NOMO-1 treated with DMSO at 0.1 percent for 48 hours (cell line): ENCODE results near the gene OLFM1.
"Not testable (repeated sequence)": the region's sequence is repeated elsewhere in the genome, so short reads cannot be mapped to it uniquely, and the experiment has no call there.

Experiments used
- DNase-seq: peaks from one replicate; lab custom pipeline; 2025; ENCODE audit not compliant: unreplicated experiment; lab: John Stamatoyannopoulos, UW

OLFM1 gene

DNA sequence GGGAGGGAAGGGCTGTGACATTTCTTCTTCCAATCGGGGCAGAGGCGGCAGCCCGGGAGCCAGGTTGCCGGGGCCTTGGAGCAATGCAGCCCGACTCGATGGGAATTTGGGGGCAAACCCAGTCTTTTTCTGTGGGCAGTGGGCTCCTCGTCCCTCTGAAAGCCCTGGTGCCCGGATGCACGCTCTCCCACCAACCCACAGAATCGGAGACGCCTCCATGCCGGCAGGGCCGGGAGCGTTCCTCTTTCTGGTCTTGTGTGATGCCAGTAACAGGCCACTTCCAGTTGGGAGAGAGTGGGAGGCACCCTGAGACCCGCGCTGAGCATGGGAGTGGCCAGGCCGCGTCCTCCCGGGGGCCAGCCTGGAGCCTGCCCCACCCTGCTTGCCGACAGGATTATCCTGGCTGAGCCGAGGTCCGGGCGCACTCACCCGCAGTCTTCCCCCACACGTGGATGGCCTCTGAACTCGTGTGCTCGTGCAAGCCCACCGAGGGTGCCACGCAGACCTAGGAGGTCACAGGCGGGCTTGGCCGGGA lies 17.8 kb downstream of the OLFM1 start:
- DNase-seq, result no peak

DNA sequence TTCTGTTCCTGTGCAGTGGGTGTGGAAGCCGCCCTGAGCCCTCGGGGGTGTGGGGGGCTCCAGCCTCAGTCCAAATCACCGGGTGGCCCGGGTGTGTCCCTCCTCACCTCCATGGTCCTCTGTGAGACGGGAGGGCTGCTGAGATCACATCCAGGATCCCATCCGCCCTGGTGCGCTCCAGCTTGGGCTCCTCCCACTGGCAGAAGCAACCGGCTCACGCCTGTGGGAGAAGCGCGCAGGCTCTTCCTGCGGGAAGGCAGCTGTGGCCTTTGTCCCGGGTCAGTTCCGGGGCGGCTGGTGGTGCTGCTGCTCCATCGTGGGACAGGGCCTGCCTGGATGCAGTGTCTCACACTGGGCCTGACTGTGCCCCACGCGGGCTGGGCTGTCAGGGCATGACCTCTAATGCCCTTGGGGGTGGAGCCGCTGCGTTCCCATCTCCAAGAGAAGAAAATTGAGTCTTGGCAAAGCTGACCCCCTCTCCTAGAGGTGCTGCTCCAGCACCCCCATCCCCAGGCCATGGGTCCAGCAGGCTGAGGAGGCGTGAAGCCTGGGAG lies 18.5 kb downstream of the OLFM1 start:
- no peak for DNase-seq

DNA sequence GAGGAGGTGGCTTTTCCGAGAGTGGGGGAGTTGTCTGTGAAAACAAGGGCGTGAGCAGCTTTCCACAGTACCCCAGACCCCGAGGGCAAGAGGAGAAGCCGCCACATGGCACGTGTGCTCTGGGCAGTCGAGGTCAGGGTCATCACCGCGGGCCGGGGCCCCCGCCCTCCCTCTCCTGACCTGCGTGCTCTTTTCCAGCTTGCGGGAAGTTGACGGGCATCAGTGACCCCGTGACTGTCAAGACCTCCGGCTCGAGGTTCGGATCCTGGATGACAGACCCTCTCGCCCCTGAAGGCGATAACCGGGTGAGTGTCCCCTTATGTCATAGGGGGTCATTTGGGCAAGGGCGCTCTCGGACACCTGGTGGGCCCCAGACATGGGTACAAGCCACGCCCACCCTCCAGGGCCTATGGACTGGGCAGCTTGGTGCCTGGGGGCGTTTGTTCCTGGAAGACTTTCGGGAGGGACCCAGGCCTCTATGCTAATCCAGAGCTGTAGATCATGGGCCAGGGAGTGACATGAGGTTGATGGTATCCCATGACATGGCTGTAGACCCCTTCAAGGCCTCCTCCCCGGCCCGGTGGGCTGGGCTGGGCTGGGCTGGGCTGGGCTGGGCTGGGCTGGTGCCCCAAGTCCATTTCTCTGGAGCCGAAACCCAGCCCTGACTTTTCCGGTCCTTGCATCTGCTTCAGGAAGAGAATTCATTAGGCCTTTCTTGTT lies 19.2 kb downstream of the OLFM1 start:
- DNase-seq, result no peak

DNA sequence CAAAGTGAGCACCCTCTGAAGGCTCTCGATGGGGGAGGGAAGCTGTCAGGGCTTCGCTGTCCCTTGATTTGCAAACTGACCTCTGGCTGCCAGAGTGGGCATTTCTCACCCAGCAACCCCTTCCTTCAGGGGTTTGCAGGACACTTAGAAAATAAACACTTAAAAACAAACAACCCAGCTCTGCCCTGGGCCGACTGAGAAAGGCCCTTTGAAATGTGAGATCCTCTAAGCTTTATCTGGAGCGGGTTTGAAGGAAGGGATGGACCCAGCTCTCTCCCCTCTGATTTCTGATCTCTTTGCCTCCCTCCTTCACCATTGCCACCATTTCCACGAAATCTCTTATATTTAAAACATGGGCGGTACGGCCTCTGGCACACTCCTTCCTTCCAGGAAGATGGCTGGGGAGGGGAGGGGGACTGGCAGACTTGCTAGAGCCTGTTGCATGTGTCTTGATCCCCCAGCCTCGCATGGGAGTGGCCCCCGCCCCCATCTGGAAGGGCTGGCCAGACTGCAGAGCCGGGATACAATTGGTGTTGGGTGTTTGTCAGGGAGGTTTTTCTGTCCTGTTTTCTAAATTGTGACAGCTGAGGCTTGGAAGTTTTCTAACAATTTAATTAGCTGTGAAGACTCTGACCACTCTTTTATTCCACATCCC lies 20.2 kb downstream of the OLFM1 start:
- DNase-seq, result no peak

DNA sequence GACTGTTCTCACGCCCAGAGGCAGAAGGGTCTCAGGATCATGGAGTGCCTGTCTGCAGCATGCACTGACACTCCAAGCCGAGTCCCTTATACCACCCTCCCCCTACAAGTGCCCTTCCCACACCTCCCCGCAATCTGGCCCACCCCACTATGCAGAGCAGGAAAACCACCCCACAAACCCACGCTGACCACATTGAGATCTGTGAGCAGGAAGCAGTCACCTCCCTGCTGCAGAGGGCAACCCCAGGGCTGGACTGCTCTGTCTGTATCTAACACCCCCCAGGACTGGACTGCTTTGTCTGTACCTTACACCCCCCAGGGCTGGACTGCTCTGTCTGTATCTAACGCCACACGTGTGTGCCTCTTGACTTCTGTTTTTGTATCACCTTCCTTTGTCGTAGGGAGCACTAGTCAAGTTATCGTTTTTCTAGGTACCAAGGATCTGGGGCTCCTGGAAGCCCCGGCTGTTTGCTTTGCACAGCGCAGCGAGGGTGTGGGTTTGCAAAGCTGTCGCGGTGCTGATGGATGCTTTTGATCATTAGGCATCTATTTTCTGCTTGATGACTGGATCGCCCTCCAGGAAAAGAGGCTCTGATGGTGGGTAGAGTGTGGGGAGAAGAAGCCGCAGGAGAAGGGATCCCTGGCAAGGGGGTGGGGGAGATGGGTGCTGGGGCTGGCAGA lies 21.5 kb downstream of the OLFM1 start:
- no peak for DNase-seq

DNA sequence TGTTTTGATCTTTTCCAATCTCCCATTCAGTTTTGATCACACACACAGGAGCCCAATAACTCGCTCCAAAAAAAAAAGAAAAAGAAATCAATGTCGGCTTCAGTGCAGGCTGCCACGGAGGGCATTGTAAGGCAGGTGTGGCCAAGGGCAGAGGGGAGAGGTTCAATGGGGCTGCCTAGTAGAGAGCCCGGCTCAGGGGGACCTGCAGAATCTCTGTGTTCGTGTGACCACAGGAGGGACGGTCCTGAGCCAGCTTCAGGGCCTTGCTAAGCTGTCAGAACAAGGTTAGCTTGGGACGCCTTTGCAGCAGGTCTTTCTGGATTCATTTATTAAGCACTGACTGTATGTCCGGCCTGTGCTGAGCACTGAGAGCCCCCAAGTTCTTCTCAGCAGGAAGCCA lies 22.2 kb downstream of the OLFM1 start:
- no peak for DNase-seq

DNA sequence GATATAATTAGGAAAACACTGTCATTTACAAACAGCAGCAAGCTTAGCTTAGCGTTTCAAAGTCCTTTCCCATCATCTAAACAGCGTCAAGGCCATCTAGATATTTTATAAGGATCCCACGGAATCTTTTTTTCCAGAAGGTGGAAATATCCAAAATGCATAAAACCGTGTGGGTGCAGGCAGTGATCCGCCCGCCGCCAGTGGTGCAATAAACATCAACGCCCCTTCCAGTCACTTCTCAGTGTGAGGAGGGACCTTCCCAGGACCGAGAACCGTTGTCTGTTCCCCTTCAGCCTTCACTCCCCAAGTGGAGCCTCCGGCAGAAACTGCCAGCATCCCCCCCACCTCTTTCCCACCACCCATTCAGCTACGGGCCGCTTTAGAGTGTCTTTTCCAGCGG lies 22.9 kb downstream of the OLFM1 start:
- DNase-seq, result no peak

DNA sequence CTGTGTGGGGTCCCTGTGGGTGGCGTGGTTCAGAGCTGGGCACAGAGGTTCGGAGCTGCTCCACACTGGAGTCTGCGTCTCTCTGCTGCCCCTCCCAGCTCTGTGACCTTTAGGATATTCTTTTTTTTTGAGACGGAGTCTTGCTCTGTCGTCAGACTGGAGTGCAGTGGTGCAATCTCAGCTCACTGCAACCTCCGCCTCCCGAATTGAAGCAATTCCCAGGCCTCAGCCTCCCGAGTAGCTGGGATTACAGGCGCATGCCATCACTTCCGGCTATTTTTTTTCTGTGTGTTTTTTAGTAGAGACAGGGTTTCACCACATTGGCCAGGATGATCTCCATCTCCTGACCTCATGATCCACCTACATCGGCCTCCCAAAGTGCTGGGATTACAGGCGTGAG lies 24.1 kb downstream of the OLFM1 start:
- not testable (repeated sequence) for DNase-seq

DNA sequence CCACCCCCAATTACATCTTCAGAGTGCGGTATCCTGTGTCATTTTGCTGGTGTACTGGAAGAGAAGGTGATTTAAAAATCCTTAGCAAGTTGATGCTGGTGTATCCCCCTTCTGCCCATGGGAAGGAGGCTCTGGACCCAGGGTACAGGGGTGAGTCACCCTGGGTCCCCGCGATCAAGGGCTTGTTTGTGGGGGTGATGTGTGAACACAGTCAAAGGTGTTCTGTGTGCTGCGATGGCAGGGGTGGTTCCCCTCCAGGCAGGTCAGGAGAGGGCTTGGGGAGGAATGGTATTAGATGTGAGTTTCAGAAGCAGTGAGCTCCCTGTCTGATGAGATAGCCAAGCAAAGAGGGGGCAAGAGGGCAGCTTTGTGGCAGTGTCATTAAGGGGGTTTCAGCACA lies 28.9 kb downstream of the OLFM1 start:
- DNase-seq, result no peak

DNA sequence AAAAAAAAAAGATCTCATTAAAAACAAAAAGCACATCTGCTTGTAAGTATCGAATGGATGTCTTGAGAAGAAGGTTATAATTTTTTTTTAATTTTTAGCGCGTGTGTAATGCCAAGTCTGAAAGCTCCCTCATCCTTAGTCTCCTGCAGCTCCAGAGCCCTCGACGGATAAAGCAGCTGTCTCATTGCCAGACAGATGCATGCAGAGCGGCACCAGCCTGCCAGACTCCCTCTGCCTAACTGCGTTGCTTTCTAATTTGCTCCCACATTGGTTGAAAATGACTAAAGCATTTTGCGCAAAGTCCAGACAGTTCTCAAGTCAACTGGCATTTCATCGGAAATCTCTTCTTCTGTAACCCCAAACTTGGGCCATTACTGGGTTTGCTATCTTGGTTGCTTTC lies 29.4 kb downstream of the OLFM1 start:
- DNase-seq, result no peak

DNA sequence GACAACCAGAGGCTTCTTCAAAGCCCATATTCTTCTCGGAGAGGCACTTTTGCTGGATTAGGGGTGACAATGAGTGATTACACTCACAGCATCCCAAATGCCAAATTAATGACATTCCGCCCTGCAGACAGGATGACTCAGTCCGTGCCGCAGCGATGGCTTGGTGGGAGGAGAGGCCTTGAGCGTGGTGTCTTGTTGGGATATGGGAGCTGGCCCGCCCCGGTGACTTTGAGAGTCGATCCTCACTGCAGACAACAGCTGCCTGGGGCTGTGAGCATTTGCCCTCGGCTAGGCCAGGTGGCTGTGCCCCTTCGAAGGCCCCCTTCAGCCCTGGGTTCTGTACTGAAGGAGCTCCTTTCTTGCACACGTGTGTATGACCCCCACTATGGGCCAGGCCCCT lies 29.8 kb downstream of the OLFM1 start:
- DNase-seq, result no peak

DNA sequence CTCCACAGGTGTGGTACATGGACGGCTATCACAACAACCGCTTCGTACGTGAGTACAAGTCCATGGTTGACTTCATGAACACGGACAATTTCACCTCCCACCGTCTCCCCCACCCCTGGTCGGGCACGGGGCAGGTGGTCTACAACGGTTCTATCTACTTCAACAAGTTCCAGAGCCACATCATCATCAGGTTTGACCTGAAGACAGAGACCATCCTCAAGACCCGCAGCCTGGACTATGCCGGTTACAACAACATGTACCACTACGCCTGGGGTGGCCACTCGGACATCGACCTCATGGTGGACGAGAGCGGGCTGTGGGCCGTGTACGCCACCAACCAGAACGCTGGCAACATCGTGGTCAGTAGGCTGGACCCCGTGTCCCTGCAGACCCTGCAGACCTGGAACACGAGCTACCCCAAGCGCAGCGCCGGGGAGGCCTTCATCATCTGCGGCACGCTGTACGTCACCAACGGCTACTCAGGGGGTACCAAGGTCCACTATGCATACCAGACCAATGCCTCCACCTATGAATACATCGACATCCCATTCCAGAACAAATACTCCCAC lies 32.1 kb downstream of the OLFM1 start:
- DNase-seq, result no peak

DNA sequence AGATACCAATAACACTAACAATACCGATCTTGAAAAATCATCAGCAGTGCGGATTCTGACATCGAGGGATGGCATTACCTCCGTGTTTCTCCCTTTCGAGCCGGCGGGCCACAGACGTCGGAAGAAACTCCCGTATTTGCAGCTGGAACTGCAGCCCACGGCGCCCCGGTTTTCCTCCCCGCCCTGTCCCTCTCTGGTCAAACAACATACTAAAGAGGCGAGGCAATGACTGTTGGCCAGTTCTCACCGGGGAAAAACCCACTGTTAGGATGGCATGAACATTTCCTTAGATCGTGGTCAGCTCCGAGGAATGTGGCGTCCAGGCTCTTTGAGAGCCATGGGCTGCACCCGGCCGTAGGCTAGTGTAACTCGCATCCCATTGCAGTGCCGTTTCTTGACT lies 32.8 kb downstream of the OLFM1 start:
- no peak for DNase-seq

DNA sequence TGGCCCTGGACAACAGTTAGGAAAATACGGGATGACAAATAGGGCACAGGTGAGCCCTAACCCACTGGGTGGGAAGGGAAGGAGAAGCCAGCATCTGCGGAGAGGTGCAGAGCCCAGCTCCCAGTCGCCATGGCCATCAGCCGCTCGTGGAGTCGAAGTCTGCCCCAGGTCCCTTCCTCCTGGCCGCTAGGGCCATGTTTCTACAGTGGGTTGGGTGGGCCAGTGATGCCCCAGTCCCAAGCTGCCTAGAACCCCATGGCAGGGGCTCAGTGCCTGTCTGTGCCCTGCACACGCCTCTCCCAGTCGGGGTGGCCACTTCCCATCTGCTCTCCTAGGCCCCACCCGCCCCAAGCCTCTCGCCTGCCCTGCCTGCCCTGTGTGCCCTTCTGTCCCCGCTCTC lies 34.8 kb downstream of the OLFM1 start:
- DNase-seq, result no peak

DNA sequence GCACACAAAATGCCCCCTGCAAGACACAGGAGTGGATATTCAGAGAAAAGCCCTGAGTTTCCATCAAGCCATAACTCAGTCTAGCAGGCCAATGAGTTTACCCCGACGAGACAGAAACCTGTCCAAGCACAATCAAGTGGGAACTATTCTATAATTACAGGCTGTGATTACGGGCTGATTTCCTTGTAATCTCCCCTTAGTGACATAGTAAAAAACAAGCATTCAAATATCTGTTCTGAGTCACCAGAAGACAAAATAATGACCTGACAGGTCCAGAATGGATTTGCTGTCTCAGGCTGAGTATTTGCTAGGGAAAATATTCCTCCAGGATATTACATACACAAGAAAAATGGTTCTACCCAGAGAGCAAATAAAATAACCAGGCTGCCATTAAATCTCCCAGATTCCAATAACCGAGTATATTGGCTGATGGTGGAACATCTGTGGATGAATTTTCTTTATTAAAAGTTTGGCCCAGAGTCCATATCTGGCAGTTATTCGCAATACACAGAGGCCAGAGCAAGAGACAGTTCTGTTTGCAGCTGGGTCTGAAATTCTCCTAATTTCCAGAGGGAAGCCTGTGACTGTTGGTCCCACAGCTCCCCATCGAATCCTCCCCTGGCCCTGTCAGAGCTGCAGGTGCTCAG lies 35.8 kb downstream of the OLFM1 start:
- DNase-seq, result no peak

DNA sequence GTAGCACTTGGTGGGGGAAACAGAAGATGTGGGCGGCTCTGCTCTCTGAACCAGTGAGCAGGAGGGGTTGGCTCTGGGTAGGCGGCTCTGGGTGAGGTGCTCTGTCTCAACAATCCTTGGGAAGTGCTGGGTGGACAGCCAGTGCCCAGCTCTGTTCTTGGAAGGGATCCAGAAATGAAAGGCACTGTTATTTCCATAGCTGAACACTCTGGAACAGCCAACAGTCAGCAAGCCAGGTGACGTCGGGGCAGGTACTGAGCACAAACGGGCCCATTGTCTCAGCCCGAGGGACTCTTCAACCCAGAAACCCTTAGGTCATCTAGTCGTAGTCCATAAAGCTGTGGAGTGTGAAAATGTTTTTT lies 36.3 kb downstream of the OLFM1 start:
- no peak for DNase-seq

DNA sequence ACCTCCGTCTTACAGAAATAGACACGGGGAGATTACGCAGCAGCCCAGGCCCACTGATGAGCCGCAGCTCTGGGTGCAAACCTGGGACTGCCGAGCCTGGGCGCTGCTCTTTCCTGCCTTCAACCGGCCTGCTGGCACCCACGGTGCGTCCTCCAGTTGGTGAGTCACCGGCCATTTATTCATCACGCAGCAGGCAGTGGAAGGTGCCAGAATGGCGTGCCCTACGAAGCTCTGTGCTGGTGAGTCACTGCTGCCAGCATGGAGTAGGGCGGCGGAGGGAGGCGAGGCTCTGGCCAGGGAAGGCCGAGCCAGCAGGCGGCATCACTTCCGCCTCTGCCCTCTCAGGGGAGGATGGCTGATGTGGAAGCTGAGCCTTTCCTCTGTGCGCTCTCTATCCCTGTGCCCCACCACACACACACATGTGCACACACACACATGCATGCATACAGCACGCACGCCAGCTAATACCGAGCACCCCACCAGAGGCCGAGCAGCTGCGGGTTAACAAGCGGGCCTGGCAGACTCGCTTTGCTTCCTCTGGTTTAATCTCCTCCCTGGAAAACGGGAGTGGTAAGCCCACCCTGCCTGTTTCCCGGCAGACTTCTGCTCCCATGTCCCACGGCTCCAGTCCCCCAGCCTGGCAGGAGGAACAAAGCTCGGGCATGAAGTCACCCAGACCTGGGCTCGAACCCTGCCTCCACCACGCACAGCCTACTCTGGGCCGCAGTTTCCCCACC lies 39.2 kb downstream of the OLFM1 start:
- DNase-seq, result no peak

DNA sequence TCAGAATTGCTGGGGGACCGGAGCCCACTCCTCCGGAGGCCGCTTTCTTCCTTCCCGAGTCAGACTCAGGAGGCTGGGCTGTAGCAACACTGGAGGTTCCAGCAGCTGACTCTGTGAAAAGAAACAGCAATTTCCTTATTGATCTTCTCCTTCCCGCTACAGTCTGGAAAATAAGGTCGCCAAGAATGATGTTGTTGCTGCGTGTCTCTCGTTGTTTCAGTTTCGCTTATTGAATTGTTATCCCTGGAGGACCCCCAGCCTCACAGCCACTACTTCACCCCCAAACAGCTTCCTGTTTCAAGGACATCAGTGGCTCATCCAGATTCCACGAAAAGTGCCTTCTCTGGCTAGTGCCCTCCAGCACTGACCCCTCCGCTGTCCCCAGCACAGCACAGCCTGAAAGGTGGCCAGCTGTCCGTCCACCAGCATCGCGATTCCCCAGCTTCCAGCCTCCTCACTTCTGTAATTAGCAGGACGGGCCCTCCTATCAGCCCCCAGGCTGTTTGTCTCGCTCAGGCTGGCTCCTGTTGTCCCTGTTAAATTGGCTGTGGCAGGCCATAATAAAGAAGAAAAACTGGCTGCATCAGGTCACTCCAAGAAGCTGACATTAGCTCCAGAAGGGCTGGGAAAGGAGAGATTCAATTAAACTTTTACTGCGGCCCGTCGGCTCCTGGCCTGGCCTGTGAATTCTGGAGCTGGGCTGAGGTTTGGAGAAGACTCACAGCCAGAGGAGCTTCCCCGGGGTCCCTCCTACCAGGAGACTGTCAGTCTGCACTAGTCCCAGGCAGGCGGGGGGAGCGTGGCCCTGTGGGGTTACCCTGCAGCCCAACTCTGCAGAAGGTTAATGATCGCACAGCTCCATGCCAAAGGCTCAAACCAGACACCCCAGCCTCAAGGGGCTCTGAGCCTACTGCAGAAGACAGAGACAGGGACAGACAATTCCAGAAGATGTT lies 40.5 kb downstream of the OLFM1 start:
- DNase-seq, result no peak

DNA sequence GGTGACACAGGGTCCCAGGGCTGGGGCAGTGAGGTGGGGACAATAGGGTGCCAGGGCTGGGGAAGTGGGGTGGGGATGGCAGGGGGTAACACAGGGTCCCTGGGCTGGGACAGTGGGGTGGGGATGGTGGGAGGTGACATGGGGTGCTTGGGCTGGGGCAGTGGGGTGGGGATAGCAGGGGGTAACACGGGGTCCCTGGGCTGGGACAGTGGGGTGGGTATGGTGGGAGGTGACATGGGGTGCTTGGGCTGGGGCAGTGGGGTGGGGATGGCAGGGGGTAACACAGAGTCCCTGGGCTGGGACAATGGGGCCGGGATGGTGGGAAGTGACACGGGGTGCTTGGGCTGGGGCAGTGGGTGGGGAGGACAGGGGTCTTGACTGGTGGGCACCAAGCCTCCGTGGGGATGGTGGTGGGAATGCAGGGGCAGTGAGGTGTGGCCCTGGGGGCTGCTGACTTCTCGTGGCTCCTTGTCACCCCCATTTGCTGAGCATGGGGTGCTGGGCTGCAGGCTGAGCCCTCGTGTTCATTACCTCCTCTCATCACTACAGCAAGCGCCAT lies 41.7 kb downstream of the OLFM1 start:
- no peak for DNase-seq
